GM21737 (cell line): Measurements from ENCODE around the gene PDXDC1.
A peak's percentile ranks its signal among the peaks of the same experiment; 100 is the strongest.
"Not testable (repeated sequence)": the region's sequence is repeated elsewhere in the genome, so short reads cannot be mapped to it uniquely, and the experiment has no call there.

Experiments used
- ATAC-seq: cut with Tn5 transposase; IDR thresholded peaks from one replicate; pipeline ENCODE4 v1.9.1; 2021; ENCODE audit warnings: mild to moderate bottlenecking, moderate library complexity; ENCODE audit not compliant: unreplicated experiment

Gene PDXDC1, protein sequence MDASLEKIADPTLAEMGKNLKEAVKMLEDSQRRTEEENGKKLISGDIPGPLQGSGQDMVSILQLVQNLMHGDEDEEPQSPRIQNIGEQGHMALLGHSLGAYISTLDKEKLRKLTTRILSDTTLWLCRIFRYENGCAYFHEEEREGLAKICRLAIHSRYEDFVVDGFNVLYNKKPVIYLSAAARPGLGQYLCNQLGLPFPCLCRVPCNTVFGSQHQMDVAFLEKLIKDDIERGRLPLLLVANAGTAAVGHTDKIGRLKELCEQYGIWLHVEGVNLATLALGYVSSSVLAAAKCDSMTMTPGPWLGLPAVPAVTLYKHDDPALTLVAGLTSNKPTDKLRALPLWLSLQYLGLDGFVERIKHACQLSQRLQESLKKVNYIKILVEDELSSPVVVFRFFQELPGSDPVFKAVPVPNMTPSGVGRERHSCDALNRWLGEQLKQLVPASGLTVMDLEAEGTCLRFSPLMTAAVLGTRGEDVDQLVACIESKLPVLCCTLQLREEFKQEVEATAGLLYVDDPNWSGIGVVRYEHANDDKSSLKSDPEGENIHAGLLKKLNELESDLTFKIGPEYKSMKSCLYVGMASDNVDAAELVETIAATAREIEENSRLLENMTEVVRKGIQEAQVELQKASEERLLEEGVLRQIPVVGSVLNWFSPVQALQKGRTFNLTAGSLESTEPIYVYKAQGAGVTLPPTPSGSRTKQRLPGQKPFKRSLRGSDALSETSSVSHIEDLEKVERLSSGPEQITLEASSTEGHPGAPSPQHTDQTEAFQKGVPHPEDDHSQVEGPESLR

DNA sequence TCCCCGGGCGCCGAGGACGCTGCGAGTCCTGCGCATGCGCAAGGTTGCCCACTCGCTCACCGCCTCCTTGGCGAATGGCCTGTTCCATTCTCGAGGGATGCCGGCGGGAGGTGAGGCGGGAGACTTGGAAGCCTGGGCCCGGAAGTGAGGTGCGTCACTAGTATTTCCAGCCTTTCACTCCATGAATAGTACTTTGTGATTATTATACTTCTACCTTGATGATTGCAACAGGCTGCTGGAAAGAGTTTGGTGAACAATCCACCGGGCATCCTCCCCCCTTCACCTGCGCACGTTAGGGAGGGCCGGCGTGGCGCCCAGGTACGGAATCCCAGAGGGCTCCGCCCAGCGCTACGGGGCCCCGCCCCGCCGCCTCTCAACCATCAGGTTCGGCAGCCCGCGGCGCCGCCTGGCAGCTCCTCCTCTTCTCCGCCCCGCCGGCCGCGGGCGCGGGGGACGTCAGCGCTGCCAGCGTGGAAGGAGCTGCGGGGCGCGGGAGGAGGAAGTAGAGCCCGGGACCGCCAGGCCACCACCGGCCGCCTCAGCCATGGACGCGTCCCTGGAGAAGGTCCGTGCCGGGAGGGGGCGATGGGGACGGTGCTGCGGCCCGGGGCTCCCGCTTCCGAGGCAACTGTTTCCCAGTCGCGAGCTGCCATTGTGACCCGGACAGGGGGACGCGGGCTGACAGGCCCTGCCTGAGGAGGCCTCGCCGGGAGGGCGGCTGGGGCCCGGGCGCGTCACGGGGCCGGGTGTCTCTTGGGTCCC is at the start of gene PDXDC1:
Gene PDXDC1 (plus strand): TSS at position 371 of the 762 bp plus-strand sequence. CDS start 174 bp downstream, at position 545.
- peak; percentile 90 for ATAC-seq

DNA sequence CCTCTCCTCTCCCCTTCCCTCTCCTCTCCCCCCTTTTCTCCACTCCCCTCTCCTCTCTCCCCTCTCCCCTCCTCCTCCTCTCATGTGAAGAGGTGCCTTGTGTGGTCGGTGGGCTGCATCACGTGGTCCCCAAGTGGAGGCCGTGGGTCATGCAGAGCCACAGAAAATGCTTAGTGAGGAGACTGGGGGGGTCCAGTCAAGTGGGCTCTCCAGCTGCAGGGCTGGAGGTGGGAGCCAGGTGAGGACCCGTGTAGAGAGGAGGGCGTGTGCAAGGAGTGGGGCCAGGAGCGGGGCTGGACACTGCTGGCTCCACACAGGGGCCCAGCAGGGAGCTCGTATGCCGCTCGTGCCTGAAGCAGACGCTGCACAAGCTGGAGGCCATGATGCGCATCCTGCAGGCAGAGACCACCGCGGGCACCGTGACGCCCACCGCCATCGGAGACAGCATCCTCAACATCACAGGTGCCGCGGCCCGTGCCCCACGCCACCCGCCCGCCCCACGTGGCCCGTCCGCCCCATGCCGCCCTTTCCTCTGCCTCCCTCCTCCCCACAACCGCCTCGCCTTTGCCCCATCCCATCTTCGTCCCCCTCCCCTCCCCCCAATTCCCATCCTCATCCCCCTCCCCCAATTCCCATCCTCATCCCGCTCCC is 46.6 kb upstream of the PDXDC1 start:
- not testable (repeated sequence) for ATAC-seq

- not testable (repeated sequence) for ATAC-seq
Observed at GRCh38 chr16:14929176-14929575, 45.6 kb upstream of the PDXDC1 start.

DNA sequence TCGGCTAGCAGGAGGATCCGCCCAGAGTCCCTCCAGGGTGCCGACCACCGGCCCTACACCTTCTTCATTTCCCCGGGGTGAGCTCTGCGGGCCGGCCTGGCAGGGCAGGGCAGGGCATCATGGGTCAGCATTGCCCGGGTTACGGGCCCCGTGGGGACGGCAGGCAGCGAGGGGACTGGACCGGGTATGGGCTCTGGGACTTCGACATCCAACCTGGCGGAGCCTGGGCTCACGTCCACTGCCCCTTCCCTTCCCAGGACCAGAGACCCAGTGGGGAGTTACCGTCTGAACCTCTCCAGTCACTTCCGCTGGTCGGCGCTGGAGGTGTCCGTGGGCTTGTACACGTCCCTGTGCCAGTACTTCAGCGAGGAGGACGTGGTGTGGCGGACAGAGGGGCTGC is 44.6 kb upstream of the PDXDC1 start:
- not testable (repeated sequence) for ATAC-seq

DNA sequence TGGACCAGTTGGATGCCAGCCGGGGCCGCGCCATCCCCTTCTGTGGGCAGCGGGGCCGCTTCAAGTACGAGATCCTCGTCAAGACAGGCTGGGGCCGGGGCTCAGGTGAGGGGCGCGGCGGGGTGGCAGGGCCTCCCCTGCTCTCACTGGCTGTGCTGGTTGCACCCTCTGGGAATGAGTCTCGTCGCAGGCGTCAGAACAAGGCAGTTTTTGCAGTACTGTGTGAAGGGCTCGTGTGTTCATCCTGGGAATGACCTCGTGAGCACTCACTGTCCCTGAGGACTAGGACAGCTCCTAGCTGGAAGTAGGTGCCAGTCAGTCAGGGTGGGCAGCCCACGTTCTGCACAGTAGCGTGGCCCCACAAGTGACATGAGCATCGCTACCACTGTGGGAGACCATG is 43.9 kb upstream of the PDXDC1 start:
- not testable (repeated sequence) for ATAC-seq

GRCh38 chr16:14932581-14933375 is 42.0 kb upstream of the PDXDC1 start:
- ATAC-seq, result not testable (repeated sequence)

- ATAC-seq, result not testable (repeated sequence)
Observed at GRCh38 chr16:14937143-14937542, 37.7 kb upstream of the PDXDC1 start, which contains the start of gene NPIPA1. Gene NPIPA1, plus strand, starts transcription at chr16:14937443. Its CDS starts 0 bp downstream, at chr16:14937443.

GRCh38 chr16:14937994-14938393 is 36.8 kb upstream of the PDXDC1 start:
- ATAC-seq, result not testable (repeated sequence)

DNA sequence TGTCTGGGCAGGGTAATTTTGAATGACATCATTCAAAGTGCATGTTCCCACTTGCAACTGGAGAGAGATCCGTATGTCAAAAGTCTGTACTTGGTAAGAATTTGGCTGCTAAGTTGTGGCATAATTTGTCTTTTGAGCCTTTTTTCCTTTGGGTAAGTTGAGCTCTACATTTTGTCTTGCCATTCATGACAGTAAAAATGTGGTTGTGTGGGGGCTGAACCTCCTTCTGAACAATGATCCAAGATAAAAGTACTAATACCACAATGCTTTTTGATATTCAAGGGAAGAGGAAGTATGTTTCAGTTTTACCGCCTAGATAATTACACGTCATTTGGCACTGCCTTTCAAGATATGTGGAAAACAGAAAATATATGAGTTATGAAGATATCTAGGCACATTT is 32.1 kb upstream of the PDXDC1 start:
- not testable (repeated sequence) for ATAC-seq

GRCh38 chr16:14955546-14956231 is 19.1 kb upstream of the PDXDC1 start:
- no peak for ATAC-seq

- no peak for ATAC-seq
Observed at GRCh38 chr16:14957576-14958322, 17.1 kb upstream of the PDXDC1 start.

DNA sequence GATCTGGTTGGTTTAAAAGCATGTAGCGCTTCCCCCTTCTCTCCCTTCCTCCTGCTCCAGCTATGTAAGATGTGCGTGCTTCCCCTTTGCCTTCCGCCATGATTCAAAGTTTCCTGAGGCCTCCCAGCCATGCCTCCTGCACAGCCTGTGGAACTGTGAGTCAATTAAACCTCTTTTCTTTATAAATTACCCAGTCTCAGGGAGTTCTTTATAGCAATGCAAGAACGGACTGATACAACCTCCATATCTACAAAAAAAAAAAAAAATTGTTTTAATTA is 16.6 kb upstream of the PDXDC1 start:
- ATAC-seq, result no peak

GRCh38 chr16:14958970-14959369 is 15.9 kb upstream of the PDXDC1 start:
- no peak for ATAC-seq

- no peak for ATAC-seq
Observed at GRCh38 chr16:14961405-14962186, 13.2 kb upstream of the PDXDC1 start.

- no peak for ATAC-seq
Observed at GRCh38 chr16:14963281-14964173, 11.3 kb upstream of the PDXDC1 start.

DNA sequence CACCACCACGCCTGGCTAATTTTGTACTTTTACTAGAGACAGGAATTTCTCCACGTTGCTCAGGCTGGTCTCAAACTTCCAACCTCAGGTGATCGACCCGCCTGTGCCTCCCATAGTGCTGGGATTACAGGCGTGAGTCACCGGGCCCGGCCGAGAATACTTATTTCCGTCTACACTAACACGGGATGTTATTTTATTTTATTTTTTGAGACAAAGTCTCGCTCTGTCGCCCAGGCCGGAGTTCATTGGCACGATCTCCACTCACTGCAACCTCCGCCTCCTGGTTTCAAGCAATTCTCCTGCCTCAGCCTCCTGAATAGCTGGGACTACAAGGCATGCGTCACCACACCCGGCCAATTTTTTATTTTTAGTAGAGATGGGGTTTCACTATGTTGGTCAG is 9.5 kb upstream of the PDXDC1 start:
- no peak for ATAC-seq

- ATAC-seq, result not testable (repeated sequence)
Observed at GRCh38 chr16:14969795-14970194, 5.0 kb upstream of the PDXDC1 start.
